H1 (cell line): ENCODE results near the gene PPCDC. TPM values are rescaled to one million over a fixed set of nuclear protein-coding genes. Genes with fewer than 3 reads are reported as not detected.

Source experiments
- CHD1 ChIP-seq: IDR thresholded peaks from 2 replicates; pipeline ENCODE4 v1.6.1; 2012; ENCODE audit warnings: low read depth, low read length, improper control_type of control experiment
- CHD7 ChIP-seq: fragments of 300-600 bp; sonication (generic); IDR thresholded peaks from 2 replicates; pipeline ENCODE4 v1.7.1; 2012; ENCODE audit warnings: low read length, moderate library complexity, mild to moderate bottlenecking, inconsistent platforms; ENCODE audit not compliant: insufficient replicate concordance
- EP300 ChIP-seq, 2 experiments: IDR thresholded peaks; 1 replicate in 1 of 2; 2 replicates in 1 of 2; pipeline ENCODE4 v1.6.1; 2011 to 2012; ENCODE audit warnings: low read depth in 2 of 2, low read length in 2 of 2, mild to moderate bottlenecking in 2 of 2, borderline replicate concordance in 1 of 2, inconsistent platforms in 1 of 2, moderate library complexity in 1 of 2
- POLR2AphosphoS5 ChIP-seq: IDR thresholded peaks from 2 replicates; pipeline ENCODE4 v1.6.1; 2011; ENCODE audit warnings: low read depth, low read length
- RAD21 ChIP-seq, 2 experiments: IDR thresholded peaks in 1 of 2; conservative IDR thresholded peaks in 1 of 2; 2 replicates each; pipeline ENCODE4 v1.6.1; 2011; ENCODE audit warnings: low read depth in 2 of 2, low read length in 2 of 2, improper control_type of control experiment in 1 of 2, inconsistent platforms in 1 of 2, mild to moderate bottlenecking in 1 of 2, moderate library complexity in 1 of 2
- RXRA ChIP-seq: IDR thresholded peaks from 2 replicates; pipeline ENCODE4 v1.6.1; 2011; ENCODE audit warnings: low read depth, mild to moderate bottlenecking, low read length, moderate library complexity; ENCODE audit not compliant: insufficient read depth
- TCF12 ChIP-seq: IDR thresholded peaks from 2 replicates; pipeline ENCODE4 v1.6.1; 2011; ENCODE audit warnings: low read depth, mild to moderate bottlenecking, low read length
- TEAD4 ChIP-seq: IDR thresholded peaks from 2 replicates; pipeline ENCODE4 v1.6.1; 2012; ENCODE audit warnings: low read depth, low read length, inconsistent platforms, mixed read lengths
- USF2 ChIP-seq: IDR thresholded peaks from 2 replicates; pipeline ENCODE4 v1.6.1; 2011; ENCODE audit warnings: low read length, improper control_type of control experiment
- YY1 ChIP-seq: IDR thresholded peaks from 2 replicates; pipeline ENCODE4 v1.6.1; 2011; ENCODE audit warnings: low read depth, mild to moderate bottlenecking, low read length
- polyA plus RNA-seq, 7 experiments: library from polyadenylated mRNA; depleted of rRNA in 3 of 7; stranded (reverse) in 5 of 7; unstranded in 2 of 7; fragments of >200 nt in 5 of 7; fragments of 200-250 nt in 2 of 7; gene quantifications; 1 replicate in 5 of 7; 2 replicates in 1 of 7; 4 replicates in 1 of 7; pipeline versions ENCODE4 v1.2.1 to v1.2.3, GENCODE V29; 2011 to 2013; ENCODE audit warnings: missing spikeins in 2 of 7, mixed read lengths in 2 of 7
- total RNA-seq: library from RNA; stranded (reverse); fragmentation: NEBNext Ultra II Directional; extraction: Animal tissue kit (Norgen Biotek cat#: 25700); gene quantifications from 2 replicates; pipeline ENCODE4 v1.2.1, GENCODE V29; 2021

PPCDC gene
- total and polyA plus RNA-seq, 2 of the 8 experiments (the other 6 are each of a cell fraction or from before 2014, with no cell fraction given), result 11.3 to 29.7 TPM

- TF ChIP-seq CHD7 (no peak), POLR2AphosphoS5 (peak; percentile 59; the same call in 1 of the 2 replicates), RAD21 (IDR thresholded peaks at IDR 0.05 in 1 of 2, conservative IDR thresholded peaks at IDR 0.05 in 1 of 2; ENCODE audit: low read depth in 2 of 2, low read length in 2 of 2) (peak in 1 of 2 experiments; percentile 25; a peak in 2 of 4 replicates), CHD1 (no peak), USF2 (no peak), EP300 (IDR thresholded peaks at IDR 0.05; ENCODE audit: borderline replicate concordance in 1 of 2, low read depth in 2 of 2, low read length in 2 of 2) (peak in 1 of 2 experiments; percentile 60; a peak in 1 of 3 replicates), YY1 (no peak), TEAD4 (0 out of 2 replicates have a peak, but pooled peaks have one; percentile 8), TCF12 (peak; percentile 77; the same call in 1 of the 2 replicates), RXRA (peak; percentile 99)
Observed at GRCh38 chr15:75036212-75036616, 12.8 kb downstream of the PPCDC start (continued).
